Upper lobe of left lung (tissue), 4 donors: ENCODE measurements around the gene KLK1.

Experiments used
- CTCF ChIP-seq, 6 experiments: fragments of 450-650 bp in 4 of 6; fragments of 200-600 bp in 2 of 6; sonication (generic) in 2 of 6; IDR thresholded peaks; one replicate each; pipeline ENCODE4 v1.5.1; 2016 to 2019; ENCODE audit warnings: antibody characterized with exemption in 6 of 6
- POLR2A ChIP-seq, 4 donors: fragments of 450-650 bp; IDR thresholded peaks; one replicate each; pipeline ENCODE4 v1.5.1; 2016 to 2017; ENCODE audit warnings: antibody characterized with exemption in 4 of 4, mild to moderate bottlenecking in 2 of 4
- POLR2AphosphoS5 ChIP-seq, 2 donors: sonication (generic); formaldehyde crosslinking; IDR thresholded peaks; one replicate each; pipeline ENCODE4 v1.5.1; 2017; ENCODE audit warnings: antibody characterized with exemption in 2 of 2

- TF ChIP-seq CTCF (IDR thresholded peaks at IDR 0.05): no peak
- no peak for TF ChIP-seq POLR2A (IDR thresholded peaks at IDR 0.05)
- TF ChIP-seq POLR2AphosphoS5 (IDR thresholded peaks at IDR 0.05): no peak
Observed at GRCh38 chr19:50814883-50815282, 8.7 kb downstream of the KLK1 start.
